ENCODE measurements around the gene ADD3. TPM values are rescaled to one million over a fixed set of nuclear protein-coding genes. Genes with fewer than 3 reads are reported as not detected.

Gene ADD3
- total RNA-seq, 2 experiments from 2014 or later: 273 to 302 TPM

DNA sequence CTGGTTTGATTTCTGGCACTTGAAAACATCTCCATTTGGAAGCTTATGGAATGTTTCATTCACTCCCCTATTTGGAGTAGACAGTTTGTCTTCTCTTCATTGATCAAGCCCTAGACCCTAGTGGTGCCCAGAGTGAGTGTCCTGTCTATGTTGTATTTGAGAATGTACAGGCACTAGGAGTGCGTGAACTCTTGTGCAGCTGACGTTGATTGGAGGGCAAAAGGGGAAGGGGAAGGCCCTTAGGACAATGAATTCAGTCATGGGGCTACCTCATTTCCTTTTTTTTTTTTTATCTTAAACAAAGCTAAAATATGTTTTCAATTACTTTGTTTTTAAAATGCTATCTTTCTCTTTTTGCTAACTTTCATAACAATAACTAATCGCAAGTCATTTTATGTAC, 66.5 kb downstream of the ADD3 start:
- peaks cover 11% of the 10 kb centered on the region for H3K36me3 Mint-ChIP-seq (ENCODE audit: low read depth)
- ATAC-seq (ENCODE audit: poor library complexity): no peak
- intact Hi-C loops (cut with DNase I, micrococcal nuclease): loop anchor here in 1 of 2 experiments (5.0 kb wide), 1 partner anchor 62 kb away; no protein-coding TSS in a partner anchor

GRCh38 chr10:110074758-110075671, 67.2 kb downstream of the ADD3 start:
- intact Hi-C loops (cut with DNase I, micrococcal nuclease): loop anchor here in 1 of 2 experiments (5.0 kb wide), 2 partner anchors 38 to 63 kb away; no protein-coding TSS in a partner anchor
- DNase-seq (no peak), ATAC-seq (ENCODE audit: poor library complexity) (no peak)
- H3K9me3 ChIP-seq (ENCODE audit: control insufficient read depth in 1 of 2, insufficient read depth in 1 of 2, low read length in 2 of 2): no peaks in the 10 kb centered on the region
- peak overlapping the region; percentile 14 to 36 for H3K27ac ChIP-seq (ENCODE audit: low read depth in 1 of 2, low read length in 2 of 2)
- no peak overlapping the region for H3K4me3 ChIP-seq (ENCODE audit: low read length)
- no peaks in the 10 kb centered on the region for H3K9me3 Mint-ChIP-seq
- TF ChIP-seq, protein P1, sequence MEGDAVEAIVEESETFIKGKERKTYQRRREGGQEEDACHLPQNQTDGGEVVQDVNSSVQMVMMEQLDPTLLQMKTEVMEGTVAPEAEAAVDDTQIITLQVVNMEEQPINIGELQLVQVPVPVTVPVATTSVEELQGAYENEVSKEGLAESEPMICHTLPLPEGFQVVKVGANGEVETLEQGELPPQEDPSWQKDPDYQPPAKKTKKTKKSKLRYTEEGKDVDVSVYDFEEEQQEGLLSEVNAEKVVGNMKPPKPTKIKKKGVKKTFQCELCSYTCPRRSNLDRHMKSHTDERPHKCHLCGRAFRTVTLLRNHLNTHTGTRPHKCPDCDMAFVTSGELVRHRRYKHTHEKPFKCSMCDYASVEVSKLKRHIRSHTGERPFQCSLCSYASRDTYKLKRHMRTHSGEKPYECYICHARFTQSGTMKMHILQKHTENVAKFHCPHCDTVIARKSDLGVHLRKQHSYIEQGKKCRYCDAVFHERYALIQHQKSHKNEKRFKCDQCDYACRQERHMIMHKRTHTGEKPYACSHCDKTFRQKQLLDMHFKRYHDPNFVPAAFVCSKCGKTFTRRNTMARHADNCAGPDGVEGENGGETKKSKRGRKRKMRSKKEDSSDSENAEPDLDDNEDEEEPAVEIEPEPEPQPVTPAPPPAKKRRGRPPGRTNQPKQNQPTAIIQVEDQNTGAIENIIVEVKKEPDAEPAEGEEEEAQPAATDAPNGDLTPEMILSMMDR (IDR thresholded peaks at IDR 0.05): no peak
- peak overlapping the region; percentile 84 for H3K4me3 Mint-ChIP-seq
- H3K36me3 Mint-ChIP-seq (ENCODE audit: low read depth): peaks cover 11% of the 10 kb centered on the region
- ChIA-PET POLR2A (interaction anchor here (0.8 to 7.0 kb wide), 8 partner anchors 9 to 165 kb away, joined by 3 to 69 read pairs (median 6); partner anchors contain the start of gene ADD3), CTCF (interaction anchor here (1.1 to 1.8 kb wide), 4 partner anchors 8 to 69 kb away, joined by 3 to 4 read pairs (median 4); no protein-coding TSS in a partner anchor)
- no peaks in the 10 kb centered on the region for H3K27me3 Mint-ChIP-seq
- H3K4me1 Mint-ChIP-seq (ENCODE audit: low read depth): peaks cover 90% of the 10 kb centered on the region
- no peaks in the 10 kb centered on the region for H3K36me3 ChIP-seq (ENCODE audit: insufficient read depth, low read length)
- no peaks in the 10 kb centered on the region for H3K27me3 ChIP-seq (ENCODE audit: control insufficient read depth in 1 of 2, insufficient read depth in 2 of 2, low read length in 2 of 2)
- peak overlapping the region; percentile 87 for H3K27ac Mint-ChIP-seq
- peaks cover 54% of the 10 kb centered on the region for H3K4me1 ChIP-seq (ENCODE audit: insufficient read depth, low read length)

More for the DNA sequence above, 66.5 kb downstream of the ADD3 start:
- no peaks in the 10 kb centered on the region for H3K27me3 Mint-ChIP-seq
- peak overlapping the region; percentile 50 for H3K4me3 Mint-ChIP-seq
- Histone ChIP-seq H3K27ac (ENCODE audit: low read depth in 1 of 2, low read length in 2 of 2) (peak overlapping the region in 1 of 2 donors; percentile 24), H3K36me3 (ENCODE audit: insufficient read depth, low read length) (no peaks in the 10 kb centered on the region), H3K4me1 (ENCODE audit: insufficient read depth, low read length) (peaks cover 46% of the 10 kb centered on the region), H3K27me3 (ENCODE audit: control insufficient read depth in 1 of 2, insufficient read depth in 2 of 2, low read length in 2 of 2) (no peaks in the 10 kb centered on the region), H3K4me3 (ENCODE audit: low read length) (no peak overlapping the region), H3K9me3 (ENCODE audit: control insufficient read depth in 1 of 2, insufficient read depth in 1 of 2, low read length in 2 of 2) (no peaks in the 10 kb centered on the region)
- DNase-seq: peak in 1 of 14 experiments; percentile 47
- TF ChIP-seq, protein P1 (IDR thresholded peaks at IDR 0.05): no peak
- POLR2A ChIA-PET: interaction anchor here (0.6 to 7.0 kb wide), 9 partner anchors 10 to 164 kb away, joined by 3 to 69 read pairs (median 5); partner anchors contain the start of gene ADD3
- no peaks in the 10 kb centered on the region for H3K9me3 Mint-ChIP-seq
- CTCF ChIA-PET: interaction anchor here (1.0 to 1.3 kb wide), 3 partner anchors 9 to 68 kb away, joined by 3 to 4 read pairs (median 3); no protein-coding TSS in a partner anchor
- H3K27ac Mint-ChIP-seq: peak overlapping the region; percentile 87
- peaks cover 92% of the 10 kb centered on the region for H3K4me1 Mint-ChIP-seq (ENCODE audit: low read depth)

GRCh38 chr10:110075686-110076085, 67.9 kb downstream of the ADD3 start:
- Mint-ChIP-seq H3K36me3 (ENCODE audit: low read depth) (peaks cover 13% of the 10 kb centered on the region), H3K4me3 (peak overlapping the region; percentile 84), H3K4me1 (ENCODE audit: low read depth) (peaks cover 89% of the 10 kb centered on the region), H3K27ac (peak overlapping the region; percentile 87), H3K9me3 (no peaks in the 10 kb centered on the region), H3K27me3 (no peaks in the 10 kb centered on the region)
- Histone ChIP-seq H3K36me3 (ENCODE audit: insufficient read depth, low read length) (no peaks in the 10 kb centered on the region), H3K9me3 (ENCODE audit: control insufficient read depth in 1 of 2, insufficient read depth in 1 of 2, low read length in 2 of 2) (no peaks in the 10 kb centered on the region), H3K4me1 (ENCODE audit: insufficient read depth, low read length) (peaks cover 52% of the 10 kb centered on the region), H3K27ac (ENCODE audit: low read depth in 1 of 2, low read length in 2 of 2) (peak overlapping the region; percentile 14 to 36), H3K27me3 (ENCODE audit: control insufficient read depth in 1 of 2, insufficient read depth in 2 of 2, low read length in 2 of 2) (no peaks in the 10 kb centered on the region), H3K4me3 (ENCODE audit: low read length) (no peak overlapping the region)
- DNase-seq (no peak), ATAC-seq (ENCODE audit: poor library complexity) (no peak)
- TF ChIP-seq, protein P1 (IDR thresholded peaks at IDR 0.05): no peak
- intact Hi-C loops (cut with DNase I, micrococcal nuclease): loop anchor here (2.0 to 5.0 kb wide), 4 partner anchors 15 to 65 kb away; no protein-coding TSS in a partner anchor
- ChIA-PET POLR2A (interaction anchor here (1.7 to 7.0 kb wide), 5 partner anchors 16 to 166 kb away, joined by 6 to 69 read pairs (median 16); partner anchors contain the start of gene ADD3), CTCF (interaction anchor here (1.5 to 1.8 kb wide), 2 partner anchors 9 to 32 kb away, joined by 4 read pairs; no protein-coding TSS in a partner anchor)

Measured in CD4-positive, alpha-beta T cell (primary cell).